Liver (tissue), 9 donors: ENCODE data around the gene CHD9NB. TPM values are rescaled to one million over a fixed set of nuclear protein-coding genes. Genes with fewer than 3 reads are reported as not detected.
"Not testable (repeated sequence)": the region's sequence is repeated elsewhere in the genome, so short reads cannot be mapped to it uniquely, and the experiment has no call there.

Experiments
- DNase-seq: peaks from one replicate; pipeline ENCODE4 v3.0.0-alpha.2; 2017; ENCODE audit warnings: low spot score
- H3K27ac ChIP-seq, 2 donors: one replicate each; pipeline ENCODE4 v1.7.0; 2013; ENCODE audit warnings: inconsistent platforms in 2 of 2, low read length in 2 of 2, control low read depth in 1 of 2, low read depth in 1 of 2, mild to moderate bottlenecking in 1 of 2
- H3K27me3 ChIP-seq, 4 donors: one replicate each; pipeline versions ENCODE4 v1.6.1 to v1.7.0; 2013; ENCODE audit warnings: low read length in 3 of 4, inconsistent platforms in 1 of 4, mild to moderate bottlenecking in 1 of 4, moderate library complexity in 1 of 4; ENCODE audit not compliant: control insufficient read depth in 4 of 4, insufficient read depth in 4 of 4
- H3K36me3 ChIP-seq, 4 donors: one replicate each; pipeline versions ENCODE4 v1.6.1 to v1.7.0; 2013; ENCODE audit warnings: low read length in 3 of 4, mild to moderate bottlenecking in 3 of 4, low read depth in 1 of 4, moderate library complexity in 1 of 4; ENCODE audit not compliant: control insufficient read depth in 4 of 4, insufficient read depth in 3 of 4
- H3K4me1 ChIP-seq, 4 donors: one replicate each; pipeline versions ENCODE4 v1.6.1 to v1.7.0; 2013; ENCODE audit warnings: low read length in 3 of 4, mild to moderate bottlenecking in 3 of 4, moderate library complexity in 1 of 4; ENCODE audit not compliant: control insufficient read depth in 4 of 4, insufficient read depth in 4 of 4
- H3K4me3 ChIP-seq, 3 donors: one replicate each; pipeline versions ENCODE4 v1.6.1 to v1.7.0; 2013; ENCODE audit warnings: low read length in 3 of 3, control low read depth in 1 of 3, low read depth in 1 of 3, mild to moderate bottlenecking in 1 of 3
- H3K9ac ChIP-seq, 2 donors: one replicate each; pipeline ENCODE4 v1.7.0; 2013; ENCODE audit warnings: low read length in 2 of 2, mild to moderate bottlenecking in 2 of 2, moderate library complexity in 2 of 2, control low read depth in 1 of 2, low read depth in 1 of 2
- H3K9me3 ChIP-seq, 4 donors: one replicate each; pipeline versions ENCODE4 v1.6.1 to v1.7.0; 2013; ENCODE audit warnings: low read length in 3 of 4; ENCODE audit not compliant: control insufficient read depth in 4 of 4
- ATF3 ChIP-seq: IDR thresholded peaks from 2 replicates; pipeline ENCODE4 v1.6.1; 2016; ENCODE audit warnings: antibody characterized with exemption
- CTCF ChIP-seq: fragments of 150-350 bp; IDR thresholded peaks from 2 replicates; pipeline ENCODE4 v1.5.1; 2017; ENCODE audit warnings: improper control_type of control experiment, low read depth, low read length; ENCODE audit not compliant: missing input control
- EGR1 ChIP-seq, 2 donors: IDR thresholded peaks; 2 replicates each; pipeline ENCODE4 v1.6.1; 2016 to 2018; ENCODE audit warnings: antibody characterized with exemption in 2 of 2, low read depth in 2 of 2
- FOXA1 ChIP-seq: IDR thresholded peaks from 2 replicates; pipeline ENCODE4 v1.6.1; 2016; ENCODE audit warnings: antibody characterized with exemption
- FOXA2 ChIP-seq: IDR thresholded peaks from 2 replicates; pipeline ENCODE4 v1.6.1; 2016; ENCODE audit warnings: antibody characterized with exemption
- GABPA ChIP-seq, 2 donors: IDR thresholded peaks in 1 of 2; conservative IDR thresholded peaks in 1 of 2; 2 replicates each; pipeline ENCODE4 v1.6.1; 2016; ENCODE audit warnings: antibody characterized with exemption in 2 of 2, mild to moderate bottlenecking in 1 of 2, moderate library complexity in 1 of 2
- HNF4A ChIP-seq, 2 donors: conservative IDR thresholded peaks; 2 replicates each; pipeline ENCODE4 v1.6.1; 2016; ENCODE audit warnings: antibody characterized with exemption in 2 of 2, mild to moderate bottlenecking in 2 of 2
- HNF4G ChIP-seq: IDR thresholded peaks from 2 replicates; pipeline ENCODE4 v1.6.1; 2016; ENCODE audit warnings: antibody characterized with exemption
- JUND ChIP-seq, 2 donors: IDR thresholded peaks; 2 replicates each; pipeline ENCODE4 v1.6.1; 2016; ENCODE audit warnings: antibody characterized with exemption in 2 of 2
- MAX ChIP-seq: IDR thresholded peaks from 2 replicates; pipeline ENCODE4 v1.6.1; 2016; ENCODE audit warnings: antibody characterized with exemption
- NR2F2 ChIP-seq: IDR thresholded peaks from 2 replicates; pipeline ENCODE4 v1.6.1; 2016; ENCODE audit warnings: antibody characterized with exemption
- RAD21 ChIP-seq, 2 donors: IDR thresholded peaks; 2 replicates each; pipeline ENCODE4 v1.6.1; 2016; ENCODE audit warnings: antibody characterized with exemption in 2 of 2, mild to moderate bottlenecking in 2 of 2
- RXRA ChIP-seq, 2 donors: IDR thresholded peaks; 2 replicates each; pipeline ENCODE4 v1.6.1; 2017 to 2018; ENCODE audit warnings: antibody characterized with exemption in 2 of 2, mild to moderate bottlenecking in 1 of 2
- SP1 ChIP-seq: IDR thresholded peaks from 2 replicates; pipeline ENCODE4 v1.6.1; 2018; ENCODE audit warnings: antibody characterized with exemption, mild to moderate bottlenecking
- TAF1 ChIP-seq: conservative IDR thresholded peaks from 2 replicates; pipeline ENCODE4 v1.6.1; 2016; ENCODE audit warnings: antibody characterized with exemption, mild to moderate bottlenecking
- YY1 ChIP-seq: IDR thresholded peaks from 2 replicates; pipeline ENCODE4 v1.6.1; 2016; ENCODE audit warnings: antibody characterized with exemption, mild to moderate bottlenecking
- WGBS: extraction: QIAGEN DNeasy Blood & Tissue Kit; methylation state at CpG from one replicate; pipeline ENCODE4 v1.1.7; 2013; 5-methylcytosine and 5-hydroxymethylcytosine counted together
- polyA plus RNA-seq, 2 donors: library from polyadenylated mRNA; stranded (reverse) in 1 of 2; unstranded in 1 of 2; fragments of 200-250 nt in 1 of 2; fragments of >200 nt in 1 of 2; fragmentation: Nextera tagmentation in 1 of 2; extraction: Ambion mirVana in 1 of 2; gene quantifications; one replicate each; pipeline versions ENCODE4 v1.2.1 to v1.2.3, GENCODE V29; 2013 to 2015
- total RNA-seq, 2 donors: library from RNA; depleted of rRNA; stranded (reverse); fragments of >200 nt; gene quantifications; one replicate each; pipeline ENCODE4 v1.2.3, GENCODE V29; 2014
- TF ChIP-seq, protein P1 (sequence below): IDR thresholded peaks from 2 replicates; pipeline ENCODE4 v1.6.1; 2016; ENCODE audit warnings: antibody characterized with exemption, mild to moderate bottlenecking
- TF ChIP-seq, protein P2 (sequence below): IDR thresholded peaks from 2 replicates; pipeline ENCODE4 v1.6.1; 2016; ENCODE audit warnings: antibody characterized with exemption
- donor health status: healthy.
- donor health status: healthy.
- donor health status: healthy.
- donor health status: healthy.
- donor health status: healthy.

Gene CHD9NB
- total and polyA plus RNA-seq, 4 donors, result 0.05 to 0.42 (median 0.18) TPM; not detected in 1

- H3K4me3 ChIP-seq, result peak overlapping the region; percentile 46 to 90 (median 48)
- H3K4me1 ChIP-seq, result peaks cover 10 to 60% (median 39%) of the 10 kb centered on the region in 4 donors
- no peaks in the 10 kb centered on the region for H3K36me3 ChIP-seq
- H3K27ac ChIP-seq, result peak overlapping the region; percentile 93 to 95
- H3K27me3 ChIP-seq, result no peaks in the 10 kb centered on the region
- peak overlapping the region; percentile 54 to 98 for H3K9ac ChIP-seq
- no peak for DNase-seq
- TF ChIP-seq GABPA (IDR thresholded peaks at IDR 0.05 in 1 of 2, conservative IDR thresholded peaks at IDR 0.05 in 1 of 2), result no peak
- TF ChIP-seq MAX, result peak; percentile 76
- 49% methylated on average over 13 of the region's 13 CpGs for WGBS
- H3K9me3 ChIP-seq, result no peaks in the 10 kb centered on the region
Measured at GRCh38 chr16:53053967-53054669, 1.4 kb upstream of the CHD9NB start.

GRCh38 chr16:53051255-53051654 is 1.4 kb downstream of the CHD9NB start:
- not testable (repeated sequence) for H3K27ac ChIP-seq, H3K9me3 ChIP-seq, H3K36me3 ChIP-seq, H3K9ac ChIP-seq, DNase-seq, H3K27me3 ChIP-seq, H3K4me3 ChIP-seq
- H3K4me1 ChIP-seq, result peaks cover 3 to 47% (median 34%) of the 10 kb centered on the region in 4 donors
- 100% methylated on average over 2 of the region's 4 CpGs for WGBS

DNA sequence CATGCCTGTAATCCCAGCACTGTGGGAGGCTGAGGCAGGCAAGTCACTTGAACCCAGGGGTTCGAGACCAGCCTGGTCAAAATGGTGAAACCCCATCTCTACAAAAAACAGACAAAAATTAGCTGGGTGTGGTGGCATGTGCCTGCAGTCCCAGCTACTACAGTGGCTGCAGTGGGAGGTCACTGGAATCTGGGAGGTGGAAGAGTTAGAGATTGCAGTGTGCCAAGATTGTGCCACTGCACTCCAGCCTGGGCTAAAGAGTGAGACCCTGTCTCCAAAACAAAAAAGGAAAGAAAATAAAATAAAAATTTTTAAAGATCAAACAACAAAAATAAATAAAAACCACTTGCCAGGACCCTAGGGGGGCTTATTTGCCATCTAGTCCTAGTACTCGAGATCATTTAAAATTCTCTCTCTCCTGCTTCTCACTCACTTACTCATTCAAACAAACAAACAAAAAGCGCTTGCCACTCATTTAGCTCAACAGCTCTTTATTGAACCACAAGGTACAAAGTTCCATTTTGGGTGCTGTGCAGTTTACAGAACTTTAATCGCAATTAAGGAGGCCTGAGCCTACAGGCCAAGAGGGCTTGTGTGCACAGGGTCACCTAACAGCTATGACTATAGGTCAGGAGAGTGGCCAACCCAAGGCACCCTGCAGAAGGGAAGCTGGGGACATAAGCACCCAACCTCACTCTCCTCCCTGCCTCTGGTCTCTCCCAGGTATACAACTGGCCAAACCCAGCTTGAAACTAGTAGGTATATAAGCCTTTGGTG is 4.4 kb downstream of the CHD9NB start:
- Histone ChIP-seq H3K27ac (peak overlapping the region; percentile 56 to 58), H3K9ac (no peak overlapping the region), H3K27me3 (no peaks in the 10 kb centered on the region), H3K36me3 (no peaks in the 10 kb centered on the region), H3K4me3 (no peak overlapping the region), H3K4me1 (peaks cover 0 to 29% (median 21%) of the 10 kb centered on the region in 4 donors), H3K9me3 (no peaks in the 10 kb centered on the region)
- DNase-seq, result no peak
- TF ChIP-seq HNF4G (peak; percentile 92), TAF1 (no peak), RAD21 (IDR thresholded peaks at IDR 0.05) (peak; percentile 42 to 50), NR2F2 (peak; percentile 44), SP1 (peak; percentile 96), CTCF (no peak), MAX (peak; percentile 83), RXRA (IDR thresholded peaks at IDR 0.05) (peak; percentile 88 to 89), EGR1 (IDR thresholded peaks at IDR 0.05; ENCODE audit: low read depth in 2 of 2) (no peak), GABPA (IDR thresholded peaks at IDR 0.05 in 1 of 2, conservative IDR thresholded peaks at IDR 0.05 in 1 of 2) (no peak), HNF4A (conservative IDR thresholded peaks at IDR 0.05) (peak; percentile 98), YY1 (peak; percentile 67), ATF3 (peak; percentile 59), FOXA2 (peak; percentile 66), JUND (IDR thresholded peaks at IDR 0.05) (peak; percentile 53 to 81), FOXA1 (peak; percentile 57)
- TF ChIP-seq, protein P1, sequence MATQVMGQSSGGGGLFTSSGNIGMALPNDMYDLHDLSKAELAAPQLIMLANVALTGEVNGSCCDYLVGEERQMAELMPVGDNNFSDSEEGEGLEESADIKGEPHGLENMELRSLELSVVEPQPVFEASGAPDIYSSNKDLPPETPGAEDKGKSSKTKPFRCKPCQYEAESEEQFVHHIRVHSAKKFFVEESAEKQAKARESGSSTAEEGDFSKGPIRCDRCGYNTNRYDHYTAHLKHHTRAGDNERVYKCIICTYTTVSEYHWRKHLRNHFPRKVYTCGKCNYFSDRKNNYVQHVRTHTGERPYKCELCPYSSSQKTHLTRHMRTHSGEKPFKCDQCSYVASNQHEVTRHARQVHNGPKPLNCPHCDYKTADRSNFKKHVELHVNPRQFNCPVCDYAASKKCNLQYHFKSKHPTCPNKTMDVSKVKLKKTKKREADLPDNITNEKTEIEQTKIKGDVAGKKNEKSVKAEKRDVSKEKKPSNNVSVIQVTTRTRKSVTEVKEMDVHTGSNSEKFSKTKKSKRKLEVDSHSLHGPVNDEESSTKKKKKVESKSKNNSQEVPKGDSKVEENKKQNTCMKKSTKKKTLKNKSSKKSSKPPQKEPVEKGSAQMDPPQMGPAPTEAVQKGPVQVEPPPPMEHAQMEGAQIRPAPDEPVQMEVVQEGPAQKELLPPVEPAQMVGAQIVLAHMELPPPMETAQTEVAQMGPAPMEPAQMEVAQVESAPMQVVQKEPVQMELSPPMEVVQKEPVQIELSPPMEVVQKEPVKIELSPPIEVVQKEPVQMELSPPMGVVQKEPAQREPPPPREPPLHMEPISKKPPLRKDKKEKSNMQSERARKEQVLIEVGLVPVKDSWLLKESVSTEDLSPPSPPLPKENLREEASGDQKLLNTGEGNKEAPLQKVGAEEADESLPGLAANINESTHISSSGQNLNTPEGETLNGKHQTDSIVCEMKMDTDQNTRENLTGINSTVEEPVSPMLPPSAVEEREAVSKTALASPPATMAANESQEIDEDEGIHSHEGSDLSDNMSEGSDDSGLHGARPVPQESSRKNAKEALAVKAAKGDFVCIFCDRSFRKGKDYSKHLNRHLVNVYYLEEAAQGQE, result peak; percentile 61
- TF ChIP-seq, protein P2, sequence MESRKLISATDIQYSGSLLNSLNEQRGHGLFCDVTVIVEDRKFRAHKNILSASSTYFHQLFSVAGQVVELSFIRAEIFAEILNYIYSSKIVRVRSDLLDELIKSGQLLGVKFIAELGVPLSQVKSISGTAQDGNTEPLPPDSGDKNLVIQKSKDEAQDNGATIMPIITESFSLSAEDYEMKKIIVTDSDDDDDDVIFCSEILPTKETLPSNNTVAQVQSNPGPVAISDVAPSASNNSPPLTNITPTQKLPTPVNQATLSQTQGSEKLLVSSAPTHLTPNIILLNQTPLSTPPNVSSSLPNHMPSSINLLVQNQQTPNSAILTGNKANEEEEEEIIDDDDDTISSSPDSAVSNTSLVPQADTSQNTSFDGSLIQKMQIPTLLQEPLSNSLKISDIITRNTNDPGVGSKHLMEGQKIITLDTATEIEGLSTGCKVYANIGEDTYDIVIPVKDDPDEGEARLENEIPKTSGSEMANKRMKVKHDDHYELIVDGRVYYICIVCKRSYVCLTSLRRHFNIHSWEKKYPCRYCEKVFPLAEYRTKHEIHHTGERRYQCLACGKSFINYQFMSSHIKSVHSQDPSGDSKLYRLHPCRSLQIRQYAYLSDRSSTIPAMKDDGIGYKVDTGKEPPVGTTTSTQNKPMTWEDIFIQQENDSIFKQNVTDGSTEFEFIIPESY, result peak; percentile 71
- 42% methylated on average over 4 of the region's 4 CpGs for WGBS
